COLO829 (cell line): ENCODE measurements around the gene MACF1.
A peak's percentile ranks its signal among the peaks of the same experiment; 100 is the strongest.

Source experiments
- DNase-seq: peaks from one replicate; pipeline ENCODE4 v3.0.0; 2012; ENCODE audit warnings: low spot score

Gene MACF1

GRCh38 chr1:39266792-39267191 is 62.3 kb downstream of the MACF1 start:
- DNase-seq, result no peak

- DNase-seq, result no peak
These were observed 63.7 kb downstream of the MACF1 start for GRCh38 chr1:39268112-39268581.

GRCh38 chr1:39268906-39269305 is 64.4 kb downstream of the MACF1 start:
- no peak for DNase-seq

- DNase-seq, result no peak
These were observed 64.9 kb downstream of the MACF1 start for GRCh38 chr1:39269349-39269748.

- no peak for DNase-seq
These were observed 65.4 kb downstream of the MACF1 start for GRCh38 chr1:39269791-39270342.

- DNase-seq, result no peak
These were observed 65.9 kb downstream of the MACF1 start for GRCh38 chr1:39270368-39270767.

GRCh38 chr1:39272027-39272797 is 67.7 kb downstream of the MACF1 start:
- no peak for DNase-seq

GRCh38 chr1:39272798-39273469 is 68.4 kb downstream of the MACF1 start:
- DNase-seq, result no peak

GRCh38 chr1:39275836-39276507 is 71.5 kb downstream of the MACF1 start:
- no peak for DNase-seq

GRCh38 chr1:39277879-39278278 is 73.4 kb downstream of the MACF1 start:
- no peak for DNase-seq

GRCh38 chr1:39282537-39283216 is 78.2 kb downstream of the MACF1 start:
- DNase-seq, result no peak

GRCh38 chr1:39283858-39284257 is 79.4 kb downstream of the MACF1 start:
- no peak for DNase-seq

GRCh38 chr1:39287541-39287940 is 83.0 kb downstream of the MACF1 start:
- DNase-seq, result no peak

GRCh38 chr1:39288735-39289465 is 84.4 kb downstream of the MACF1 start:
- no peak for DNase-seq

GRCh38 chr1:39292401-39292800 is 87.9 kb downstream of the MACF1 start:
- DNase-seq, result no peak

GRCh38 chr1:39293375-39294070 is 89.0 kb downstream of the MACF1 start:
- peak; percentile 64 for DNase-seq

- no peak for DNase-seq
These were observed 90.0 kb downstream of the MACF1 start for GRCh38 chr1:39294531-39294930.

- no peak for DNase-seq
These were observed 91.4 kb downstream of the MACF1 start for GRCh38 chr1:39295901-39296300.

- DNase-seq, result no peak
These were observed 93.1 kb downstream of the MACF1 start for GRCh38 chr1:39297551-39297950.

- no peak for DNase-seq
These were observed 97.1 kb downstream of the MACF1 start for GRCh38 chr1:39301606-39302005.

- DNase-seq, result no peak
These were observed 101.1 kb downstream of the MACF1 start for GRCh38 chr1:39305555-39305954.
